ENCODE data around the gene COL19A1.
"Not testable (repeated sequence)": the region's sequence is repeated elsewhere in the genome, so short reads cannot be mapped to it uniquely, and the experiment has no call there.

COL19A1 gene

DNA sequence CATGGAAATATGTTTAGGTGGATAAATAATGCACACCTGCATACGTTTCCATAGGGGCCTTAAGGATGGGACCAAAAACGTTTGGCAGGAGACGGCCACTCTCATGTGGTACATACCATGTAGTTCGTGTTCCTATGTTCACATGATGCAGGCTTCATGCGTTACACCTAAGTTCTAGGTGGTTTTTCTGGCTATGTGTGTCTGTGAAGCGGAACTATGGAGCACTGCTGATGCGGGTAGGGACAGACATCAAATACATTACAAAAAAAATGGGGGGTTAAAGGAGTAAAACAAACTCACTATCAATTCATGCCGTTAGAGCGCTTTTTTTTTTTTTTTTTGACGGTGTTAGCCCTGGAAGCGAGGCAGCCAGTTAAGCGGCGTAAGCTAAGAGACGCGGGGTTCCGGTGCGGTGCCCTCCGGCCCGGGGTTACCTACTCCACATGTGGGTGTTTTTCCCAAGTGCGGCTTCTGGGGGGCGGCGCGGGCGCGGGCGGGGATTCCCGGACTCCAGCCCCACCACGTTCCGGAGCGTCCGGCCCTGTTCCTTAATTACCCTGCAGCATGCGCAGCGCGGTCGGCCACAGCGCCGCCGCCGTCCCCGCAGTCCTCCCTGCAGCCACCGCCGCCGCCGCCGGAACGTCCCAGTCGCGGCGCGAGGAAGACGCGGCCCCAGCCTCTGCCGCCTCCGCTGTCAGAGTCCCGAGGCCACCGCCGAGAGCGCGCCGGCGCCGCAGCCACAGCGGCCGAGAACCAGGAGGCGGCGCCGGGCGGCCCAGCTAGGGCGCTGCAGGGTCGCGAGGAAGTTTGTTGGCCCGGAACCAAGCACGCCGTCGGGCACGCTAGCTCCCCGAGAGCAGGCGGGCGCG, 648 bp downstream of the COL19A1 start:
- peak; percentile 39 for DNase-seq (ENCODE audit: low read depth)

- DNase-seq (ENCODE audit: low read depth): no peak
Observed at GRCh38 chr6:69867639-69867976, 1.3 kb downstream of the COL19A1 start.

GRCh38 chr6:69868252-69868804, 2.0 kb downstream of the COL19A1 start:
- DNase-seq (ENCODE audit: low read depth): no peak

DNA sequence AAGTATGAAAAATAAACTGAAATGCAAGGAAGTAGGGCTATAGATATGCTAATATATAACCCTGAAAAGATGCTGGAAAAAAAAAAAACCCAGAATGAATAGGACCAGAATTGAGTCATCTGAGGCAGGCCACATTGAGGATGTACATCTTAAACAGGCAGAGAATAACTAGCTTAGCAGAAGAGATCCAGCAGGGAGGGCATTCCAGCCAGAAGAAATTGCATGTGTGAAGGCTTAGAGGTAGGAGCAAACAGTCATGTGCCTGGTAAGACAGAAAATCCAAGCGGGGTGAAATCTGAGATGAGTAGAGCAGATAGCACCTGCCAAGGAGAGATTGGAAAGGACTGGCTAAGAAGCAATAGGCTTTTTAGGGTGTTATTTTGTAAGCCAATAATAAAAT, 2.6 kb downstream of the COL19A1 start:
- DNase-seq (ENCODE audit: low read depth): no peak

- DNase-seq (ENCODE audit: low read depth): no peak
Observed at GRCh38 chr6:69871107-69871506, 4.8 kb downstream of the COL19A1 start.

GRCh38 chr6:69873291-69873690, 6.9 kb downstream of the COL19A1 start:
- DNase-seq (ENCODE audit: low read depth): no peak

DNA sequence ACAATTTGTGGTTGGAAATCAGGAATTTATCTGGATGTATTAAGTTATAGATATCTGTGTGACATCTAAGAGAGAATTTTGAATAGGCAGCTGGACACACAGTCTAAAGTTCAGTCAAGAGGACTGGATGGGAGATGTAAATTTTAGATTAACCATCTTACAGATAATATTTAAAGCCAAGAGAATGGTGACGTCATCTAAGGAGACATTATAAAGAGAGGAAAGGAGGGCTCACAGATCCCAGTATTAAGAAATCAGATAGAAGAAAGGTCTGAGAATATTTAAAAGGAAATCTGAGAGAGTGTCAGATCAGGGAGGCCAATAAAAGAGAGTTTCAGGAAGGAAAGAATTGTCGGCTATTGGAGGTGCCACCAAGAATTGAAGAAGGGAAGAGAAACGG, 9.4 kb downstream of the COL19A1 start:
- DNase-seq (ENCODE audit: low read depth): no peak

- DNase-seq (ENCODE audit: low read depth): no peak
Observed at GRCh38 chr6:69878795-69879194, 12.4 kb downstream of the COL19A1 start.

GRCh38 chr6:69880601-69881000, 14.2 kb downstream of the COL19A1 start:
- DNase-seq (ENCODE audit: low read depth): no peak

- no peak for DNase-seq (ENCODE audit: low read depth)
Observed at GRCh38 chr6:69881322-69882151, 15.2 kb downstream of the COL19A1 start.

DNA sequence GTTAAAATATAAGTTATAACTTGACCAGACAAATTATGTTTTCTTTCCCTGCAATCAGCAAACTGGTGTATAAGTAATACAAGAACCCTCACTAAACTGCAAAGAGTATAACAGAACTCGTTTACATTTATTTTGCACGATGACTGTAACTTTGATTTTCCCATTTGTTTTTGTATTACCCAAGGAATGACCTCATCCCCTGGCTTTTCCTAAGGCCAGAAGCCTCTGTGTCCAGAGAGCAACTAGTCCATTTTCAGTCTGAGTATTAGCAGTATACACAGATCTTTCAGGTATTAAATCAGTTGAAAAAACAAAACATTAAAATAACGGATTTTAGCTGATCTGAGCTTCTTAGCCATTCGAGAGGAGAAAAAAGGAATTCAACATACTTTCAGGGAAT, 17.2 kb downstream of the COL19A1 start:
- no peak for DNase-seq (ENCODE audit: low read depth)

DNA sequence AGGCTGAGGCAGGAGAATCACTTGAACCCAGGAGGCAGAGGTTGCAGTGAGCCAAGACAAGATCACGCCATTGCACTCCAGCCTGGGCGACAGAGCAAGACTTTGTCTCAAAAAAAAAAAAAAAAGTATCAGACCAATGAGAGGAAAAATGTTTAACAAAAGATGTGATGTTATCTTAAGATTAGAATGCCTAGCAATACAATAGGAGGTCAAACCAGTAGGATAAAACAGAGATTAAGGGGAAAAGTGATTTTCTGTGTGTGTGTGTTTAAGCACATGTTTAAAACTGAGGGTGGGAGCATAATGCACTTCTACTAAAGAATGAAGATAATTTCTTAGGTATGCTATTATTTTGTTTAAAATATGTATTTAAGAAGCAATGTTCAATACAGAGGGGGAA, 17.9 kb downstream of the COL19A1 start:
- no peak for DNase-seq (ENCODE audit: low read depth)

DNA sequence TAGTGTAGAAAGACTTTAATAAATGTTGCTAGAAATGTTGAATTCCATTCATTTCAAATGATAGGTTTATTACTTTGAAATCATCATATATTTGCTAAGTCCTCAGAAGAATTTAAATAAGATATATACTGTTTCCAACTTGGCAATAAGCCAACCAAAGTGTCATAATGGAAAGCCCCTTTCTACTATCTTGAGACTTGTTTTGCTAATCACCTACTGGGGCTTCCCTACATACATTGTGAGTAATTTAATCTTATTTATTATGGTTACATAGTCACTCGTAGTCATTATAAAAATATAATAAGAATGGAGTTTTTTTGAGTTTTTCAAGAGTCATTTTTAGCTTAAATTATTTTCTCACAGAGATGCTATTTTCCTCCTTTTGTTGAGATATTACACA, 20.7 kb downstream of the COL19A1 start:
- no peak for DNase-seq (ENCODE audit: low read depth)

GRCh38 chr6:69887714-69888345, 21.5 kb downstream of the COL19A1 start:
- no peak for DNase-seq (ENCODE audit: low read depth)

DNA sequence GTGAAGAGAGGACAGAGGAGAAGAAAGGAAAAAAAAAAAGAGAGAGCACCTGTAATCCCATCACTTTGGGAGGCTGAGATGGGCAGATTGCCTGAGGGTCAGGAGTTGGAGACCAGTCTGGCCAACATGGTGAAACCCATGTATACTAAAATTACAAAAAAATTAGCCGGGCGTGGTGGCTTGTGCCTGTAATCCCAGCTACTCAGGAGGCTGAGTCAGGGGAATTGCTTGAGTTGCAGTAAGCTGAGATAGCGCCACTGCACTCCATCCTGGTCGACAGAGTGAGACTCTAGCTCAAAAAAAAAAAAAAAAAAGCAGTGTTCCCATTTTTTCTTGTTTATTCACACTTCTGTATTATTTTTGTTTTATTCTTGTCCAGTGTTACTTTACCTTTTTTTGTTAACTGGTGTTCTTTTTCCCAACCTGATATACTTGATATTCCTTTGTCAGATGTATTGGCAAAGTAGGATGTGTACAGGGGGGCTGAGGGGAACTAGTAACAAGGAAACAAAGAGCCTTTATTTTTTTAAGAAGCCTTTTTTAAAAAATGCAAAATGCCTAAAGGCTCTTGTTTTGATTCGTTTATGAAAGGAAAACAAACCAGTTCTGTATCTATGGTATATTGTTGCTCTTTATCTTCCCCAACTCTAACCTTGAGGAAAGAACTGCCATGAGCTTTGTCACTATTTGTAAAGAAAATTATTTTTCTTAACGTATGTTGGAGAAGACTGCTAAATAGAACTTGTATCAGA, 22.3 kb downstream of the COL19A1 start:
- no peak for DNase-seq (ENCODE audit: low read depth)

GRCh38 chr6:69889234-69889974, 23.0 kb downstream of the COL19A1 start:
- DNase-seq (ENCODE audit: low read depth): not testable (repeated sequence)

DNA sequence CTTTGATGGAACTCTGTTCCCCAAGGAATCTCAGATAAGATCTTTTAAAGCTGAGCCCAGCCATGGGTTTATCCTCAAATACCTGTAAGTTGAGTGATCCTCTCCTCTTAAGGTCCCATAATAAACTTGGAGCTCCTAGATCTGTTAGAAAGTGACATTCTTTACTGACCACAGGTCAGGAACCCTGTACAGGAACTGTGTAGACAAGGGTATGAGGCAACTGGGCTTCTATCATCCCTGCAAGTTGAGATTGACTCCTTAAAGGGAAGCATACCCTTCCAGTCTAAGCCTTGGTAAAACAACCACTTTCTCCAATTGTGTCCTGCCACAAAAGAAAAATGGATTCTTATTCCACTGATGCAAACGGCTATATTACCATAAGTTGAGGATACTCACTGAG, 26.2 kb downstream of the COL19A1 start:
- not testable (repeated sequence) for DNase-seq (ENCODE audit: low read depth)

DNA sequence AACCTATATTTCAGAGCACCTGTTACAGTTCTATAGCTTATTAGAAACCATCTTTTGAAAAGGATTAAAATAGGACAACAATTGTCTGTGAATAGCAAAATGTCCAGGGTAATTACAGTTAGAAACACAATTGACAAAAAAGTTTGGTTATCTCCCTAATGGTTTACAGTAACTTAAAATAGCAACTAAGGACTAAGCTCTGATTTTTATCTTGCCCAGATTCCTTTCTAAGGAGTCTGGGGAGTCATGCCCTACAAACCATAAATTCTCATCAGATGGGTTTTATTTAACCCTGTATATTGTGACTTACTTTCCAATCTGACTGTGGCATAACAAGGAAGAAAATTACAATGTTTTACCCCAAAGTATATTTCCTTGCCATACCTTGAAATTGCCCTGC, 26.9 kb downstream of the COL19A1 start:
- DNase-seq (ENCODE audit: low read depth): not testable (repeated sequence)

DNA sequence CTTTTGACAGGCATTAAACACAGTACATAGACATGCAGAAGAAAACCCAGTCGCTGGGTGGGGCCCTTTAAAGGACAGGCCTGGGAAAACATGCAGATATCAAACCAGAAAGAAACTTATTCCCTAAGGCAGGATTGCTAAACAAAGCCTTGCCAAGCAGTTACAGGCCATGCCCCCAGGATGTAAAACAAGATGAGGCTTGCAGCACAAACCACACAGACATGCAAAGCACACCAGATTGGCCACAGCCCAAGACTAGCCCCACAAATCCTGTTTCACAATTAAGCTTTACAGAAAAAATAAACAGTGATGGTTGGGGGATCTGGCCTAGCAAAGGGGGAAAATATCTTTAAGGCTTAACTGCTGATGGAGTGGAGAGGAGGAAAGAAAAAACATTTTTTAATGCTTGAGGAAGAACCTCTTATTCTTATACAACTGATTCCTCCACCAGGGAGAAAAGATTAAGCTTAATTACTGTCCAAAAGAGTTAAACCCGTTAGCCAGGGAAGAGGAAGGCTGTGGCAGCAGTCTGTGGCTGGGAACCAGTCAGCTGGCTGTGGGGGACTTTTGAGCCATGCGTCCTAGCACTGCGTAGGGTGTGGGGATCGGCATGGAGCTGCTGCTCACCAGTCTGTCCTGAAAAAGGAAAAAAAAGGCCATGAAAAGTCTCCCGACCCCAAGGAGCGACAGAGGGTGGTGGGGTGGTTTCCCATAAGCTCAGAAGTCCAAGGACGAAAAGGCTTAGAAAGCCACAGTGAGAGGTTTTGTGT, 28.4 kb downstream of the COL19A1 start:
- DNase-seq (ENCODE audit: low read depth): no peak

- no peak for DNase-seq (ENCODE audit: low read depth)
Observed at GRCh38 chr6:69895396-69895795, 29.0 kb downstream of the COL19A1 start.
